IPS-15b (cell line): Measurements from ENCODE around the gene SOCS1.

ENCODE experiments used
- H3K27me3 ChIP-seq: one replicate; pipeline ENCODE4 v1.6.1; 2013; ENCODE audit warnings: low read length; ENCODE audit not compliant: control insufficient read depth, insufficient read depth
- H3K36me3 ChIP-seq: one replicate; pipeline ENCODE4 v1.6.1; 2013; ENCODE audit warnings: low read length; ENCODE audit not compliant: control insufficient read depth, insufficient read depth
- H3K4me1 ChIP-seq: one replicate; pipeline ENCODE4 v1.6.1; 2013; ENCODE audit warnings: mild to moderate bottlenecking, low read length; ENCODE audit not compliant: control insufficient read depth, insufficient read depth
- H3K4me3 ChIP-seq: one replicate; pipeline ENCODE4 v1.5.1; 2013; ENCODE audit warnings: low read depth, low read length
- H3K9ac ChIP-seq: one replicate; pipeline ENCODE4 v1.6.1; 2013; ENCODE audit warnings: low read depth, mild to moderate bottlenecking, low read length
- H3K9me3 ChIP-seq: one replicate; pipeline ENCODE4 v1.6.1; 2013; ENCODE audit warnings: mild to moderate bottlenecking, low read length; ENCODE audit not compliant: control insufficient read depth, insufficient read depth

The SOCS1 gene

DNA sequence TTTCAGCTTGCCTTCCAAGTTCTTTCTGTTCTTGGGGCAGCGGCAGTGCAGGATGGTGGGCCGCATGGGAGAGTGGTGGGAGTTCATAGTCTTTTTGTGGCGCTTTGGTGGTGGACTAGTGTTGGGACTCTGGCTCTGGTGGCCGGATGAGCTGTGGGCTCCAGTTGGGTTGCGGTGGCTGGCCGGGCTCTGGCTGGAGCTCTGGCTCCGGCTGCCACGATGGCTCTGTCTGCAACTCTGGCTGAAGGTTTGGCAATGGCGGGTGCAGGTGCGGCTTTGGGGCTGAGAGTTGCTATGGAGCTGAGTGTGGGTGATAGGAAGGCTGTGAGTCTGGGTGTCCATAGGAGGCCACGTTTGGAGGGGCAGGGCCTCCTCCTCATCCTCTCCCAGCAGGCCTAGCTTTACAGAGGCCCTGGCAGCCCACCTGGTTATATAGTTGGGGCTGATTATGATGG, 12.9 kb upstream of the SOCS1 start, which contains the start of gene TNP2:
TSS of gene TNP2 (minus strand) at position 405 of the 455 bp plus-strand sequence. CDS start at position 342, 63 bp downstream.
- H3K27me3 ChIP-seq = no peaks in the 10 kb centered on the region
- H3K9ac ChIP-seq = no peak within 1 kb of the TSS
- H3K4me1 ChIP-seq = no peaks in the 10 kb centered on the region
- H3K36me3 ChIP-seq = no peaks in the 10 kb centered on the region
- no peak within 1 kb of the TSS for H3K4me3 ChIP-seq
- no peaks in the 10 kb centered on the region for H3K9me3 ChIP-seq

- no peaks in the 10 kb centered on the region for H3K4me1 ChIP-seq
- no peaks in the 10 kb centered on the region for H3K9me3 ChIP-seq
- H3K27me3 ChIP-seq = no peaks in the 10 kb centered on the region
- no peak overlapping the region for H3K4me3 ChIP-seq
- no peaks in the 10 kb centered on the region for H3K36me3 ChIP-seq
- H3K9ac ChIP-seq = no peak overlapping the region
Measured at GRCh38 chr16:11265124-11265523, 9.1 kb upstream of the SOCS1 start.

DNA sequence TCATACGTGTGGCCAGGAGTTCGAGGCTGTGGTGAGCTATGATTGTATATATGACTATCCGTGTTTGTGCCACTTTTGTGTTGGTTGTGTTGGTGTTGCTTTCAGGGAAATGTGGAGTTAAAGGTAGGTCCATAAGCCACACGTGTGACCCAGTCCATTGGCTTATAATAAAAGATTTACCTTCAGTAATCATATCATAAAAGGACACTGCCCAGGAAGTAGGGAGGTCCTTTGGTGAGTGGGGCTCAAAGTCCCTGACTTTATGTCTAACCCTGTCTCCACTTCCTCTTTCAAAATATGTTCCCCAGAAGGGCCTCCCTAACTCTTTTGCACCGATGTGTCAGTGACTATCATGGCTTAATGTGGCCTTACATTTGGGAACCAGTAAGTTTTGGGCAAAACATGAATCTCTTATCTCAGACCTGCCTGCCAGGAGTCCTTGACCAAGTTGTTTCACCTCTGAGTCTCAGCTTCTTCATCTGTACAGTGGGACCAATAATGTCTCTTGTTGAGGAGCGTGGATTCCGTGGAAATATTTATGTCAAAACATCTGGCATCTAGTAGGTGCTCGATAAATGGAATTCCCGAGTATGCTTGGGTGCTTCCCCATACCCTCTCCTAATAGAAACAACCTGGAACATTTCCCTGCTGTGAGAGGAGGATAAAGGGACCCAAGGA, 8.3 kb upstream of the SOCS1 start:
- no peaks in the 10 kb centered on the region for H3K36me3 ChIP-seq
- H3K27me3 ChIP-seq = no peaks in the 10 kb centered on the region
- no peak overlapping the region for H3K4me3 ChIP-seq
- no peak overlapping the region for H3K9ac ChIP-seq
- no peaks in the 10 kb centered on the region for H3K4me1 ChIP-seq
- no peaks in the 10 kb centered on the region for H3K9me3 ChIP-seq

- Histone ChIP-seq H3K9me3 (no peaks in the 10 kb centered on the region), H3K9ac (no peak overlapping the region), H3K4me1 (no peaks in the 10 kb centered on the region)
Measured at GRCh38 chr16:11263737-11264136, 7.7 kb upstream of the SOCS1 start.

DNA sequence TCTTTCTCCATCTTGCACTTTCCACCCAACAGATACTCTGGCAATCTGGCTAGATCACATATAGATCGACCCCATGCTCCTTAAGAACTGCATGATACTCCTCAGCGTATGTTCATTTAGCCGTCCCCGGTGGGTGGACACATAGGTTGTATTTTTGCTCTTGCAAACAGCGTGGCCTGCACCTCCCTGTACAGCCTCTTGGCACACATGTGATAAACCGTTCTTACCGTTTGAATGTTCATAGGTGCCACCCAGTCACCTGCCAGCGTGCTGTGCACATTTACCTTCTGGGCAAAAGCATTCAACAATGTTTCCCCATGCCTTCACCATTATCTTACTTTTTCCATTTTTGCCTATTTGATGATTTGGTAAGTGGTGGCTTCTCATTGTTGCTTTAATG, 6.9 kb upstream of the SOCS1 start:
- Histone ChIP-seq H3K9ac (no peak overlapping the region), H3K36me3 (no peaks in the 10 kb centered on the region), H3K4me1 (no peaks in the 10 kb centered on the region), H3K9me3 (no peaks in the 10 kb centered on the region), H3K4me3 (no peak overlapping the region), H3K27me3 (no peaks in the 10 kb centered on the region)

More at GRCh38 chr16:11263737-11264136, 7.7 kb upstream of the SOCS1 start:
- Histone ChIP-seq H3K27me3 (no peaks in the 10 kb centered on the region), H3K4me3 (no peak overlapping the region), H3K36me3 (no peaks in the 10 kb centered on the region)

DNA sequence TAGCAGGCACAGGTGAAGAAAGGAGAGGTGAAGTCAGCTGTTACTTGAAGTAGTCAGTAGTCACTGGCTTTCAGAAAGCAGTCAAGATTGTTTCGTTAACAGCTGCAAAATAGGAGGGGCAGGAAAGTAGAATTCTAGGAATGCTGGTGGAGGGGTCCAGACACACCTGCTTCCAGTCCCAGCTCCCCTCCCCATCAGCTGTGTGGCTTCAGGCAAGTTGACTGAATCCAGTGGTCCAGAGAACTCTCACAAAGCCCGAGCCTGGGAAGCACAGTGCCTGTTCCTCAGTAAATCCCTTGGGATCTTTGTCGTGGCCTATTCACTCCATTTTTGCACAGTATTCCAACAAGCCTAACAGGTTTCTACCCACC, 4.6 kb upstream of the SOCS1 start:
- H3K27me3 ChIP-seq = peaks cover 2% of the 10 kb centered on the region
- no peaks in the 10 kb centered on the region for H3K9me3 ChIP-seq
- no peak overlapping the region for H3K4me3 ChIP-seq
- no peaks in the 10 kb centered on the region for H3K36me3 ChIP-seq
- H3K4me1 ChIP-seq = peaks cover 4% of the 10 kb centered on the region
- no peak overlapping the region for H3K9ac ChIP-seq

DNA sequence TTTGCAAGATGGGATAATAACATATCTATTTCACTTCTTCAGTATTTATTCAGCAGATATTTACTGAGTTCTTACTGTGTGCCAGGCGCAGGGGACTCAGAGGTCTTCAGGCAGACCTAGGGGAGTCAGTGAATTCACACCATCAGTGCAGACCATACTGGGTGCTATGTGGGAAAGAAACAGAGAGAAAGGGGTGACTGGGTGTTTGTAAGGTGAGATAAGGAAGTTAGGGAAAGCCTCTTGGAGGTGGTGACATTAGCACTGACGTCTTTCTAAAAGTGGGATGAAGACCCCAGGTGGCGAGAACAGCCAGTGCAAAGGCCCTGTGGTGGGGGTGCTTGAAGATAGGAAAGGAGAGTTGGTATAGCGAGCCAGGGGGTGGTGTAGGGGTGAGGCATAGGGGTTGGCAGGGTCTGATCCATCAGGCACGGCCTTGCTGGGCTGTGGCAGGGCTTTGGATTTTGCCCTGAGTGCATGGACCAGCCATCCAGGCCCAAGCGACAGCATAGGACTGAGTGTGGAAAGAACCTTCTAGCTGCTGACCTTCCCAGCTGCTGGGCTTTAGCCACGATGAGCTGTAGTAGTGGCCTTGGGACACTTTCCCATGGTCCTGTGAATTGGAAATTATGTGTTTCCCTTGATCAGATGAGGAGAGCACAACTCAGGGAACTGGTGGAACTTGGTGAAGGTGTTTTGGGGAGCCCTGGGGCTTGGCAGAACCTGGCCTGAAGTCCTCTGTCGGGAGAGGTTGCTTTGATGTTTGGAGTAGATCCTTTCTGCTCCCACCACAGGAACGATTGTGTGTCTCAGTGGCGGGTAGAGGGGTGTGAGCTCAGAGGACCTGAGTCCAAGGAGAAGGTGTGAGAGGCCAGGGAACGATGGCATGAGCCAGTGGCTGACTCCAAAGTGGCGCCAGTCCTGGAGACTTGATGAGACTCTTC, 3.9 kb upstream of the SOCS1 start:
- H3K9ac ChIP-seq = no peak overlapping the region
- H3K9me3 ChIP-seq = no peaks in the 10 kb centered on the region
- peaks cover 2% of the 10 kb centered on the region for H3K36me3 ChIP-seq
- no peak overlapping the region for H3K4me3 ChIP-seq
- peaks cover 2% of the 10 kb centered on the region for H3K27me3 ChIP-seq
- peaks cover 4% of the 10 kb centered on the region for H3K4me1 ChIP-seq

- Histone ChIP-seq H3K36me3 (peaks cover 9% of the 10 kb centered on the region), H3K27me3 (peaks cover 2% of the 10 kb centered on the region), H3K4me1 (peaks cover 4% of the 10 kb centered on the region), H3K9ac (no peak overlapping the region), H3K4me3 (no peak overlapping the region), H3K9me3 (no peaks in the 10 kb centered on the region)
Measured at GRCh38 chr16:11258553-11259492, 2.8 kb upstream of the SOCS1 start.

DNA sequence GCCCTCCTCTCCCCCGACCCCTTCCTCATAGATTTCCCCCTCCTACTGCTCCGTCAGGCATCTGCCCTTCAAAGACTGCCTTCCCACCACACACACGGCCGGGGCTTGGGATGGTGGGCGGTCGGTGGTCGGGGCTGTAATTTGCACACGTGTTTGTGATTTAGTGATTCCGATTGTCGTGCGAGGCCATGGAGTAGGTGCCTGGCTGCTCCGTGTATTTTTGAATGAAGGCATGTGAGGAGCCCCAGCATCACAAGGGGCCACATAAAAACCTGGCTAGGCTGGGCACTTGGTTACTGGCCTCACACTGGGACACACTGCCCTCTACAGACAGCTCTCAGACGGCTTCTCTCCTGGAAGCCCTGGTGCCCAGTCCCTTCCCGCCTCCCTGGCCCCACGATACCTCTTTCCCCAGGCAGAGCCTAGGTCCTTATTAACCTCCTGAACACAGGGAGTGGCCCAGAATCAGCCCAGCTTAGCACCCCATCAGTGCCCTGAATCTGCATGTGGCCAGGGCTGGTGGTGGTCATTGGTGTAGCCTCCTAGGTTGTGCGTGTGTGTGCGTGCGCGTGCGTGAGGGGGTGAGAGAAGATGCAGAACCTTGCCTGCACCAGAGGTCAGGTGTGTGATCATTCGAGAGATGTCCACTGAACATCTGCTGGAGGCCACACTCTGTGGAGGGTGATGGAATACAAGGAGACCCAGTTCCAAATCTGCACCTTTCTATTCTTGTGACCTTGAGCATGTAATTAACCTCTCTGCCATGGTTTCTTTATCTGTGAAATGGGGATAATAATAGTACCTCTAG, 1.3 kb upstream of the SOCS1 start:
- Histone ChIP-seq H3K27me3 (peaks cover 2% of the 10 kb centered on the region), H3K4me1 (peaks cover 8% of the 10 kb centered on the region), H3K9me3 (no peaks in the 10 kb centered on the region), H3K9ac (no peak overlapping the region), H3K36me3 (peaks cover 16% of the 10 kb centered on the region), H3K4me3 (peak overlapping the region; percentile 72)

DNA sequence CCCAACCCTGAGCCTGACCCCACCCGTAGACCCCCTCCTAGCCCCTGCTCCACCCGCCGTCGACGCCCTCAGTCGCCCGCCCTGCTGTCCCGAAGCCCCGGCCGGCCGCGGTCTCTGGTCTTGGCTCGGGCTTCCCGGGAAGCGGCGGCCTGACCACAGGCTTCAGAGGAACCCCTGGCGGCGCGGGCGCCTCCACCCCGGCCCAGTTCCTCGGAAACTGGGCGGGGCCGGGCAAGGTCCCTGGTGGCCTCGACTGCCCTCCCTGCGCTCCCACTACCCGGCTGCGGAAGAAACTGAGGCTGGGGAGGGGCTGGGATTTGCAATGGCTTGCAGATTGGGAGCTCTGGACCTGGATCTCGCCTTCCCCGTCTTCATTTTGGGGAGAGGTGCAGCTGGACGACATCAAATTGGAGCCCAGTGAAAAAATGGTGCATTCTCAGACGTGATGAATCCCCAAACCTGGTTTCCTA, 692 bp upstream of the SOCS1 start:
- Histone ChIP-seq H3K4me3 (peak overlapping the region; percentile 72), H3K27me3 (peaks cover 2% of the 10 kb centered on the region), H3K36me3 (peaks cover 16% of the 10 kb centered on the region), H3K9me3 (no peaks in the 10 kb centered on the region), H3K9ac (peak overlapping the region; percentile 60), H3K4me1 (peaks cover 8% of the 10 kb centered on the region)
